KMS-11 (cell line): ENCODE measurements around the gene CDNF.

Experiments
- H2AFZ ChIP-seq: fragments of 200-600 bp; sonication (generic); 2 replicates; pipeline ENCODE4 v1.6.1; 2016; ENCODE audit warnings: antibody characterized with exemption, mixed run types, low read depth
- H3K27ac ChIP-seq: fragments of 200-600 bp; sonication (generic); 2 replicates; pipeline ENCODE4 v1.6.1; 2016; ENCODE audit warnings: mild to moderate bottlenecking, mixed run types
- H3K27me3 ChIP-seq: fragments of 200-600 bp; sonication (generic); 2 replicates; pipeline ENCODE4 v1.6.1; 2017; ENCODE audit warnings: mild to moderate bottlenecking, low read depth, mixed run types, moderate library complexity; ENCODE audit not compliant: insufficient read depth
- H3K36me3 ChIP-seq: fragments of 200-600 bp; sonication (generic); 2 replicates; pipeline ENCODE4 v1.6.1; 2017; ENCODE audit warnings: mild to moderate bottlenecking, mixed run types; ENCODE audit not compliant: insufficient read depth
- H3K4me1 ChIP-seq: fragments of 200-600 bp; sonication (generic); 2 replicates; pipeline ENCODE4 v1.6.1; 2016; ENCODE audit warnings: mild to moderate bottlenecking, low read depth, mixed run types; ENCODE audit not compliant: poor library complexity, severe bottlenecking
- H3K4me2 ChIP-seq: fragments of 200-600 bp; sonication (generic); 2 replicates; pipeline ENCODE4 v1.7.0; 2016; ENCODE audit warnings: mild to moderate bottlenecking, mixed run types
- H3K4me3 ChIP-seq: fragments of 200-600 bp; sonication (generic); IDR thresholded peaks from 2 replicates; pipeline ENCODE4 v1.6.1; 2017; ENCODE audit warnings: low read depth, low read length, mixed read lengths; ENCODE audit not compliant: insufficient read depth
- H3K79me2 ChIP-seq: fragments of 200-600 bp; sonication (generic); 2 replicates; pipeline ENCODE4 v1.6.1; 2016; ENCODE audit warnings: low read depth, mixed run types; ENCODE audit not compliant: insufficient read depth
- H3K9ac ChIP-seq: fragments of 200-600 bp; sonication (generic); 2 replicates; pipeline ENCODE4 v1.6.1; 2016; ENCODE audit warnings: mild to moderate bottlenecking, mixed run types
- H4K20me1 ChIP-seq: fragments of 200-600 bp; sonication (generic); 2 replicates; pipeline ENCODE4 v1.6.1; 2016; ENCODE audit warnings: mild to moderate bottlenecking, mixed run types; ENCODE audit not compliant: insufficient read depth
- CTCF ChIP-seq: fragments of 200-600 bp; sonication (generic); conservative IDR thresholded peaks from 2 replicates; pipeline ENCODE4 v1.6.1; 2017; ENCODE audit warnings: low read depth, mild to moderate bottlenecking, antibody characterized with exemption, low read length, moderate library complexity, mixed read lengths

Gene CDNF

DNA sequence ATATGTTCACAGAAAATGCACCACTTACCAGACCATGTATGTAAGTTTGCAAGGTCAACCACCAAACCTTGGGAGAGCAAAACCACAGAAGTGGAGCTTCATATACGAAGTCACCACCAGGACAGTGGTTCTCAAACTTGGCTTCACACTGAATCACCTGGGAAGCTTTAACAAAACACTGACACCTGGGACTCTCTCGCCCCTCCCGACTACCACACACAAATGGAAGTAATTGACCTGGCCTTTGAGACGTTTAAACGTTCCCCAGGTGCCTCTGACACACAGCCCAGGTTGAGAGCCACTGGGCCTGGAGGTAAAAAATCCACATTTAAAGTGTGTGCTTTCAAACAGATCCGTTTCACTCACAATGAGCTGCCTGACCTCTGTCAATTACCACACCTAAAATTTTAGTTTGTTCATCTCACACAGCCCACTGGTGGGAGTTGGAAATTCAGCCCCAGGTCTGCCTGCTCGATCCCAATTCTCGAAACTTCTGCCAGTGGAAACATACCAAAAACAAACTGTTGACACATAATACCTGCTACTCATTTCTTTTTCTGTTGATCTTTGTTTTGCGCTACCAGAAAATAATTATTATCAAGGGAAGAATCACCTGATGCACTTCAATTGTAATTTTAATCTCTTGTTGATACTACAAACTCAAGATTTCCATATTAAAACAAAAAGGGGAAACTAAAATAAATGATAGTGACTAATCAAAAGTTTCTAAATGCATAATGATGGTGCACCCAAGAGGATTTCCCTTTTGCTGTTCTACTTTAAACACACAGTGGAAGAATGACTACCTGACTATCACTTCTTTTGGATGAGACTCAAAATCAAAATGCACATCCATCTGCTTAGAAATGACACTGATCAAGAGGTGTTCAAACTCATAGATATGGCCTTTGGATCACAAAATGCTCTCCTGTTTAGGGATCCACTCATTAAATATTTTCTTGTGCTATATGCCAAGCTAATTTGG, 26.6 kb downstream of the CDNF start:
- Histone ChIP-seq H3K9ac (no peak overlapping the region), H3K27ac (no peak overlapping the region), H3K79me2 (no peaks in the 10 kb centered on the region), H3K4me1 (no peaks in the 10 kb centered on the region), H4K20me1 (no peaks in the 10 kb centered on the region), H3K4me2 (no peak overlapping the region), H2AFZ (no peak overlapping the region), H3K36me3 (no peaks in the 10 kb centered on the region), H3K27me3 (no peaks in the 10 kb centered on the region), H3K4me3 (no peak overlapping the region)
- TF ChIP-seq CTCF: no peak

GRCh38 chr10:14806318-14806717, 31.5 kb downstream of the CDNF start:
- H3K27ac ChIP-seq: no peak overlapping the region
- no peak overlapping the region for H3K9ac ChIP-seq
- H3K79me2 ChIP-seq: no peaks in the 10 kb centered on the region
- no peak for TF ChIP-seq CTCF
- no peaks in the 10 kb centered on the region for H3K36me3 ChIP-seq
- H3K27me3 ChIP-seq: no peaks in the 10 kb centered on the region
- no peak overlapping the region for H2AFZ ChIP-seq
- H3K4me3 ChIP-seq: no peak overlapping the region
- no peaks in the 10 kb centered on the region for H4K20me1 ChIP-seq
- H3K4me1 ChIP-seq: no peaks in the 10 kb centered on the region
- H3K4me2 ChIP-seq: no peak overlapping the region

DNA sequence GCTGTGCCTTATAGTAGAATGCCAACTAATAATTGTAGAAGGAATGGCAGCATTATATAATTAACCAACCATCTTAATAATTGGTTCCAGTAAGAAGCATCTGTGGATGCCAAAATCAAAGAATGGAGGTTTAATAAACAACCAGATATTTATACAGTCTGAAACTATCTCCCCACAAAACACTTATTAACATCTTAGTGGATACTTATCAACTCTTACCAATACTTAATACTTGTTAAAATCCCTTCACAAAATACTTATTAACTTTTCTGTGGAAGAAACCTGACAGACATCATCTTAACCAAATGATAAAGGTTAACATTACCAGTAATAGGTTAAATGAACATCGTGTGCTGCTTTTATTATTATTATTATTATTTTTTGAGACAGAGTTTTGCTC, 34.0 kb downstream of the CDNF start:
- H4K20me1 ChIP-seq: no peaks in the 10 kb centered on the region
- H2AFZ ChIP-seq: no peak overlapping the region
- H3K36me3 ChIP-seq: no peaks in the 10 kb centered on the region
- H3K9ac ChIP-seq: no peak overlapping the region
- H3K27ac ChIP-seq: no peak overlapping the region
- no peaks in the 10 kb centered on the region for H3K79me2 ChIP-seq
- no peaks in the 10 kb centered on the region for H3K4me1 ChIP-seq
- no peak overlapping the region for H3K4me3 ChIP-seq
- H3K27me3 ChIP-seq: no peaks in the 10 kb centered on the region
- TF ChIP-seq CTCF: no peak
- H3K4me2 ChIP-seq: no peak overlapping the region

DNA sequence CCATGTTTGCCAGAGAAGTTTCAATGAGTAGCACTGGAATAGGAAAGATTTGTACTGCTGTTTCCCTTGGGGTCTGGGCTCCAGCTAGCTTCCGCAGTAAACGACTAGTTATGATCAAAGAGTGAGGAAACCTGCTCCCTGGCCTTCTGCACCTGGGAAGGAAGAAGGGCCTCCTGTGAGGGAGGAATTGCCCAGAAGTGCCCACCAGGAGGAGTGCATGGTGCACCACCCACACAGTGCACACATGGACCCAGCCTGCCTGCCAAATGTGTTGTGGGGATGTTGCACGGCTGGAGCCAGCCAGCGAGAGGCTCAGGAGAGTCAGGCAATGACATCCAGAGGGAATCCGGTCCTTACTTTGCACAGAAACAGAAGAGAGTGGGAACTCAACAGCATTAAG, 36.1 kb downstream of the CDNF start:
- H3K79me2 ChIP-seq: no peaks in the 10 kb centered on the region
- no peak overlapping the region for H3K4me2 ChIP-seq
- no peak overlapping the region for H2AFZ ChIP-seq
- H3K27ac ChIP-seq: no peak overlapping the region
- no peaks in the 10 kb centered on the region for H4K20me1 ChIP-seq
- H3K4me3 ChIP-seq: no peak overlapping the region
- no peaks in the 10 kb centered on the region for H3K27me3 ChIP-seq
- H3K36me3 ChIP-seq: no peaks in the 10 kb centered on the region
- H3K4me1 ChIP-seq: no peaks in the 10 kb centered on the region
- H3K9ac ChIP-seq: no peak overlapping the region
- no peak for TF ChIP-seq CTCF
